PFSK-1 (cell line): ENCODE measurements around the gene GMDS.

Experiments
- FOXP2 ChIP-seq: optimal IDR thresholded peaks from 2 replicates; pipeline ENCODE3; 2011; ENCODE audit warnings: borderline replicate concordance, control low read depth, inconsistent platforms; ENCODE audit not compliant: insufficient read depth; ENCODE audit errors: extremely low read length, extremely low read depth
- POLR2AphosphoS5 ChIP-seq: IDR thresholded peaks from 2 replicates; pipeline ENCODE4 v1.6.1; 2012; ENCODE audit warnings: low read depth, mild to moderate bottlenecking, control low read depth, low read length, moderate library complexity
- REST ChIP-seq, 2 experiments: IDR thresholded peaks; 2 replicates each; pipeline versions ENCODE4 v1.6.1 to v1.8.0; 2011 to 2012; ENCODE audit warnings: low read depth in 2 of 2, low read length in 2 of 2, control low read depth in 1 of 2, inconsistent platforms in 1 of 2, mild to moderate bottlenecking in 1 of 2, moderate library complexity in 1 of 2; ENCODE audit not compliant: insufficient read depth in 1 of 2
- SIN3A ChIP-seq: IDR thresholded peaks from 2 replicates; pipeline ENCODE4 v1.6.1; 2012; ENCODE audit warnings: mild to moderate bottlenecking, low read length, moderate library complexity, borderline replicate concordance; ENCODE audit not compliant: insufficient read depth
- TAF1 ChIP-seq: IDR thresholded peaks from 2 replicates; pipeline ENCODE4 v1.6.1; 2012; ENCODE audit warnings: low read length, control low read depth, borderline replicate concordance; ENCODE audit not compliant: insufficient read depth

The GMDS gene

GRCh38 chr6:2077826-2078225 is 167.6 kb downstream of the GMDS start:
- TF ChIP-seq FOXP2 (no peak), REST (IDR thresholded peaks at IDR 0.05; ENCODE audit: insufficient read depth in 1 of 2, low read depth in 2 of 2, low read length in 2 of 2) (no peak), TAF1 (no peak), SIN3A (no peak), POLR2AphosphoS5 (no peak)

DNA sequence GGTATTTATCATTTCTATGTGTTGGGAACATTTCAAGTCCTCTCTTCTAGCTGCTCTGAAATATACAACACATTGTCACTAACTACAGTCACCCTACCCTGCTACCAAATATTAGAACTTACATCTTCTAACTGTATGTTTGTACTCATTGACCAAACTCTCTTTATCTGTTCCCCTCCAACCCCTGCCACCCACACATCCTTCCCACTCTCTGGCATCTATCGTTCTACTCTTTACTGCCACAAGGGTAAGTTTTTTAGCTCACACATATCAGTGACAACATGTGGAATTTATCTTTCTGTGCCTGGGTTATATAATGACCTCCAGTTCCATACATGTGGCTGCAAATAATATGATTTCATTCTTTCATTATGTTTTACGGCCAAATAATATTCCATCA is 171.9 kb downstream of the GMDS start:
- TF ChIP-seq FOXP2 (no peak), POLR2AphosphoS5 (no peak), TAF1 (no peak)

DNA sequence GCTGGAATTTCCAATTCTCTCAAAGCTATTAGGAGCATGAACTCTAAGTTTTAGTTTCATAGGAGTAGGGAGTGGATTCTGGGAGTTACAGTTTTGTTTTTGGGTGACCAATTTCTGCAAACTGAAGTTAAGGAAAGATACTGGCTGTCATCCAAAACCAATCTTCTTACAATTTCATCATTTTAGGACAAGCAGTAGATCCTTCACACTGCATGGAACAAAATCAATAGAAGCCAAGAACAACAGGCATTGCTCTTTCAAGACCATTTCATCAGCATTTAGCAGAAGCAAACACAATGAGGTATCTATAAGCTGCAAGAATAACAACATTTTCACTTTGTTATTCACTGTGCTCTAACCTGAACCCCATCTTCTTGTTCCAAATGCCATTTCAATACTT is 173.0 kb downstream of the GMDS start:
- TF ChIP-seq FOXP2 (no peak), REST (IDR thresholded peaks at IDR 0.05; ENCODE audit: insufficient read depth in 1 of 2, low read depth in 2 of 2, low read length in 2 of 2) (no peak), TAF1 (no peak), POLR2AphosphoS5 (no peak), SIN3A (no peak)

GRCh38 chr6:2063547-2063946 is 181.9 kb downstream of the GMDS start:
- TF ChIP-seq TAF1 = no peak
- no peak for TF ChIP-seq SIN3A

DNA sequence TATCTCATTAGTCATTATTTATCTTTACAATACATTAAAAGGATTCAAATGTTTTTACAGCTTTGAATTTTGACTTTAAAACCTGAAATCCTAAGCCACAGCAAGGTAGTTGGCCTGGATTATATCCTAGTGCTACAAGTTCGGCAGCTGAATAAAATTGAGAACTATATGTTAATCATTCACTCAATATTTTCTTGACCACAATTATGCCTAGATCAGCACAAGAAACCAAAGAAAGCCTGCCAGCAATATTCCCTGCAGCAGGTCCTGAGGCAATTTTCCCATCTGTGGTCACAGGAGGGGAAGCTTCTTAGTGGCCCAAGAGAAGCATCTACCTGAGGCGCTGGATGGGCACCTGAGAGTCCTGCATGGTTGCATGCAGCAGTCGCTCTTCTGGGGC is 183.5 kb downstream of the GMDS start:
- no peak for TF ChIP-seq FOXP2
- no peak for TF ChIP-seq POLR2AphosphoS5
- no peak for TF ChIP-seq SIN3A
- no peak for TF ChIP-seq TAF1
- TF ChIP-seq REST (IDR thresholded peaks at IDR 0.05; ENCODE audit: insufficient read depth in 1 of 2, low read depth in 2 of 2, low read length in 2 of 2) = no peak

GRCh38 chr6:2055911-2056310 is 189.5 kb downstream of the GMDS start:
- TF ChIP-seq REST (IDR thresholded peaks at IDR 0.05; ENCODE audit: insufficient read depth in 1 of 2, low read depth in 2 of 2, low read length in 2 of 2) (no peak), SIN3A (no peak), TAF1 (no peak), POLR2AphosphoS5 (no peak), FOXP2 (no peak)
